GM12878 (cell line): ENCODE results near the gene ZCCHC24.
"Not testable (repeated sequence)": the region's sequence is repeated elsewhere in the genome, so short reads cannot be mapped to it uniquely, and the experiment has no call there.

ENCODE experiments used
- ASH2L ChIP-seq: fragments of 300-600, 200-600 bp; sonication (generic); IDR thresholded peaks from 2 replicates; pipeline ENCODE4 v1.6.1; 2017; ENCODE audit warnings: low read depth, mild to moderate bottlenecking, borderline replicate concordance
- BCL11A ChIP-seq: IDR thresholded peaks from 2 replicates; pipeline ENCODE4 v1.6.1; 2011; ENCODE audit warnings: low read depth, low read length
- BCLAF1 ChIP-seq: fragments of 450-650 bp; IDR thresholded peaks from 2 replicates; pipeline ENCODE4 v1.6.1; 2017; ENCODE audit warnings: antibody characterized with exemption, mild to moderate bottlenecking, moderate library complexity
- CTCF ChIP-seq, 3 experiments: IDR thresholded peaks in 2 of 3; conservative IDR thresholded peaks in 1 of 3; 2 replicates each; pipeline ENCODE4 v1.5.1; 2011; ENCODE audit warnings: low read depth in 3 of 3, low read length in 3 of 3, mild to moderate bottlenecking in 3 of 3, control low read depth in 2 of 3, moderate library complexity in 2 of 3, inconsistent platforms in 1 of 3, mixed read lengths in 1 of 3; ENCODE audit not compliant: control insufficient read depth in 2 of 3, insufficient read depth in 1 of 3; ENCODE audit errors: extremely low read depth in 1 of 3
- E4F1 ChIP-seq: fragments of 450-650 bp; IDR thresholded peaks from 2 replicates; pipeline ENCODE4 v1.6.1; 2018; ENCODE audit warnings: borderline replicate concordance, mild to moderate bottlenecking; ENCODE audit not compliant: partially characterized antibody
- FOS ChIP-seq: IDR thresholded peaks from 3 replicates; pipeline ENCODE4 v1.6.1; 2011; ENCODE audit warnings: borderline replicate concordance; ENCODE audit not compliant: insufficient read length; ENCODE audit errors: extremely low read depth
- RAD21 ChIP-seq: IDR thresholded peaks from 2 replicates; pipeline ENCODE4 v1.6.1; 2011; ENCODE audit warnings: mild to moderate bottlenecking, low read depth, low read length, moderate library complexity; ENCODE audit not compliant: insufficient read depth
- RFX5 ChIP-seq: IDR thresholded peaks from 2 replicates; pipeline ENCODE4 v1.6.1; 2011; ENCODE audit warnings: low read depth, low read length, improper control_type of control experiment
- STAT3 ChIP-seq: IDR thresholded peaks from 2 replicates; pipeline ENCODE4 v1.6.1; 2011; ENCODE audit warnings: low read depth, low read length, improper control_type of control experiment
- YY1 ChIP-seq: IDR thresholded peaks from 2 replicates; pipeline ENCODE4 v1.6.1; 2011; ENCODE audit warnings: low read depth, mild to moderate bottlenecking, low read length
- ZNF274 ChIP-seq: IDR thresholded peaks from one replicate; pipeline ENCODE4 v1.8.0; 2011; ENCODE audit not compliant: insufficient read length, insufficient read depth
- TF ChIP-seq, protein P1 (sequence below): fragments of 450-650 bp; formaldehyde crosslinking; IDR thresholded peaks from 2 replicates; pipeline ENCODE4 v1.5.0; 2022; ENCODE audit warnings: mild to moderate bottlenecking, missing genetic modification characterization
- TF ChIP-seq, protein P2 (sequence below): IDR thresholded peaks from 2 replicates; pipeline ENCODE4 v1.6.1; 2012; ENCODE audit warnings: mild to moderate bottlenecking, low read depth, low read length
- TF ChIP-seq, protein P3 (sequence below): fragments of 450-650 bp; IDR thresholded peaks from 2 replicates; pipeline ENCODE4 v1.6.1; 2017; ENCODE audit warnings: mild to moderate bottlenecking

GRCh38 chr10:79447249-79447648 lies 1.8 kb upstream of the ZCCHC24 start:
- not testable (repeated sequence) for TF ChIP-seq RFX5; E4F1; BCL11A; CTCF (IDR thresholded peaks at IDR 0.05 in 2 of 3, conservative IDR thresholded peaks at IDR 0.05 in 1 of 3; ENCODE audit: control insufficient read depth in 2 of 3, extremely low read depth in 1 of 3, insufficient read depth in 1 of 3, low read depth in 3 of 3, low read length in 3 of 3); FOS; RAD21; BCLAF1; ASH2L; YY1; ZNF274; STAT3
- TF ChIP-seq, protein P1, sequence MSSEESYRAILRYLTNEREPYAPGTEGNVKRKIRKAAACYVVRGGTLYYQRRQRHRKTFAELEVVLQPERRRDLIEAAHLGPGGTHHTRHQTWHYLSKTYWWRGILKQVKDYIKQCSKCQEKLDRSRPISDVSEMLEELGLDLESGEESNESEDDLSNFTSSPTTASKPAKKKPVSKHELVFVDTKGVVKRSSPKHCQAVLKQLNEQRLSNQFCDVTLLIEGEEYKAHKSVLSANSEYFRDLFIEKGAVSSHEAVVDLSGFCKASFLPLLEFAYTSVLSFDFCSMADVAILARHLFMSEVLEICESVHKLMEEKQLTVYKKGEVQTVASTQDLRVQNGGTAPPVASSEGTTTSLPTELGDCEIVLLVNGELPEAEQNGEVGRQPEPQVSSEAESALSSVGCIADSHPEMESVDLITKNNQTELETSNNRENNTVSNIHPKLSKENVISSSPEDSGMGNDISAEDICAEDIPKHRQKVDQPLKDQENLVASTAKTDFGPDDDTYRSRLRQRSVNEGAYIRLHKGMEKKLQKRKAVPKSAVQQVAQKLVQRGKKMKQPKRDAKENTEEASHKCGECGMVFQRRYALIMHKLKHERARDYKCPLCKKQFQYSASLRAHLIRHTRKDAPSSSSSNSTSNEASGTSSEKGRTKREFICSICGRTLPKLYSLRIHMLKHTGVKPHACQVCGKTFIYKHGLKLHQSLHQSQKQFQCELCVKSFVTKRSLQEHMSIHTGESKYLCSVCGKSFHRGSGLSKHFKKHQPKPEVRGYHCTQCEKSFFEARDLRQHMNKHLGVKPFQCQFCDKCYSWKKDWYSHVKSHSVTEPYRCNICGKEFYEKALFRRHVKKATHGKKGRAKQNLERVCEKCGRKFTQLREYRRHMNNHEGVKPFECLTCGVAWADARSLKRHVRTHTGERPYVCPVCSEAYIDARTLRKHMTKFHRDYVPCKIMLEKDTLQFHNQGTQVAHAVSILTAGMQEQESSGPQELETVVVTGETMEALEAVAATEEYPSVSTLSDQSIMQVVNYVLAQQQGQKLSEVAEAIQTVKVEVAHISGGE = not testable (repeated sequence)
- TF ChIP-seq, protein P2, sequence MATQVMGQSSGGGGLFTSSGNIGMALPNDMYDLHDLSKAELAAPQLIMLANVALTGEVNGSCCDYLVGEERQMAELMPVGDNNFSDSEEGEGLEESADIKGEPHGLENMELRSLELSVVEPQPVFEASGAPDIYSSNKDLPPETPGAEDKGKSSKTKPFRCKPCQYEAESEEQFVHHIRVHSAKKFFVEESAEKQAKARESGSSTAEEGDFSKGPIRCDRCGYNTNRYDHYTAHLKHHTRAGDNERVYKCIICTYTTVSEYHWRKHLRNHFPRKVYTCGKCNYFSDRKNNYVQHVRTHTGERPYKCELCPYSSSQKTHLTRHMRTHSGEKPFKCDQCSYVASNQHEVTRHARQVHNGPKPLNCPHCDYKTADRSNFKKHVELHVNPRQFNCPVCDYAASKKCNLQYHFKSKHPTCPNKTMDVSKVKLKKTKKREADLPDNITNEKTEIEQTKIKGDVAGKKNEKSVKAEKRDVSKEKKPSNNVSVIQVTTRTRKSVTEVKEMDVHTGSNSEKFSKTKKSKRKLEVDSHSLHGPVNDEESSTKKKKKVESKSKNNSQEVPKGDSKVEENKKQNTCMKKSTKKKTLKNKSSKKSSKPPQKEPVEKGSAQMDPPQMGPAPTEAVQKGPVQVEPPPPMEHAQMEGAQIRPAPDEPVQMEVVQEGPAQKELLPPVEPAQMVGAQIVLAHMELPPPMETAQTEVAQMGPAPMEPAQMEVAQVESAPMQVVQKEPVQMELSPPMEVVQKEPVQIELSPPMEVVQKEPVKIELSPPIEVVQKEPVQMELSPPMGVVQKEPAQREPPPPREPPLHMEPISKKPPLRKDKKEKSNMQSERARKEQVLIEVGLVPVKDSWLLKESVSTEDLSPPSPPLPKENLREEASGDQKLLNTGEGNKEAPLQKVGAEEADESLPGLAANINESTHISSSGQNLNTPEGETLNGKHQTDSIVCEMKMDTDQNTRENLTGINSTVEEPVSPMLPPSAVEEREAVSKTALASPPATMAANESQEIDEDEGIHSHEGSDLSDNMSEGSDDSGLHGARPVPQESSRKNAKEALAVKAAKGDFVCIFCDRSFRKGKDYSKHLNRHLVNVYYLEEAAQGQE = not testable (repeated sequence)
- TF ChIP-seq, protein P3, sequence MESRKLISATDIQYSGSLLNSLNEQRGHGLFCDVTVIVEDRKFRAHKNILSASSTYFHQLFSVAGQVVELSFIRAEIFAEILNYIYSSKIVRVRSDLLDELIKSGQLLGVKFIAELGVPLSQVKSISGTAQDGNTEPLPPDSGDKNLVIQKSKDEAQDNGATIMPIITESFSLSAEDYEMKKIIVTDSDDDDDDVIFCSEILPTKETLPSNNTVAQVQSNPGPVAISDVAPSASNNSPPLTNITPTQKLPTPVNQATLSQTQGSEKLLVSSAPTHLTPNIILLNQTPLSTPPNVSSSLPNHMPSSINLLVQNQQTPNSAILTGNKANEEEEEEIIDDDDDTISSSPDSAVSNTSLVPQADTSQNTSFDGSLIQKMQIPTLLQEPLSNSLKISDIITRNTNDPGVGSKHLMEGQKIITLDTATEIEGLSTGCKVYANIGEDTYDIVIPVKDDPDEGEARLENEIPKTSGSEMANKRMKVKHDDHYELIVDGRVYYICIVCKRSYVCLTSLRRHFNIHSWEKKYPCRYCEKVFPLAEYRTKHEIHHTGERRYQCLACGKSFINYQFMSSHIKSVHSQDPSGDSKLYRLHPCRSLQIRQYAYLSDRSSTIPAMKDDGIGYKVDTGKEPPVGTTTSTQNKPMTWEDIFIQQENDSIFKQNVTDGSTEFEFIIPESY = not testable (repeated sequence)
